Measurements from ENCODE around the gene SLC6A7. TPM values are rescaled to one million over a fixed set of nuclear protein-coding genes. Genes with fewer than 3 reads are reported as not detected.

Gene SLC6A7
- total RNA-seq, 2 donors from 2014 or later: 5.0 to 24.9 TPM

GRCh38 chr5:150210644-150211043 lies 20.8 kb downstream of the SLC6A7 start:
- no peaks in the 10 kb centered on the region for H3K27me3 ChIP-seq
- TF ChIP-seq, protein P1, sequence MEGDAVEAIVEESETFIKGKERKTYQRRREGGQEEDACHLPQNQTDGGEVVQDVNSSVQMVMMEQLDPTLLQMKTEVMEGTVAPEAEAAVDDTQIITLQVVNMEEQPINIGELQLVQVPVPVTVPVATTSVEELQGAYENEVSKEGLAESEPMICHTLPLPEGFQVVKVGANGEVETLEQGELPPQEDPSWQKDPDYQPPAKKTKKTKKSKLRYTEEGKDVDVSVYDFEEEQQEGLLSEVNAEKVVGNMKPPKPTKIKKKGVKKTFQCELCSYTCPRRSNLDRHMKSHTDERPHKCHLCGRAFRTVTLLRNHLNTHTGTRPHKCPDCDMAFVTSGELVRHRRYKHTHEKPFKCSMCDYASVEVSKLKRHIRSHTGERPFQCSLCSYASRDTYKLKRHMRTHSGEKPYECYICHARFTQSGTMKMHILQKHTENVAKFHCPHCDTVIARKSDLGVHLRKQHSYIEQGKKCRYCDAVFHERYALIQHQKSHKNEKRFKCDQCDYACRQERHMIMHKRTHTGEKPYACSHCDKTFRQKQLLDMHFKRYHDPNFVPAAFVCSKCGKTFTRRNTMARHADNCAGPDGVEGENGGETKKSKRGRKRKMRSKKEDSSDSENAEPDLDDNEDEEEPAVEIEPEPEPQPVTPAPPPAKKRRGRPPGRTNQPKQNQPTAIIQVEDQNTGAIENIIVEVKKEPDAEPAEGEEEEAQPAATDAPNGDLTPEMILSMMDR (IDR thresholded peaks at IDR 0.05): no peak
- intact Hi-C loops (cut with DNase I): loop anchor here (10.0 kb wide), 1 partner anchor 224 kb away; no protein-coding TSS in a partner anchor
- no peak overlapping the region for H3K4me3 ChIP-seq
- no peak for DNase-seq
- peak overlapping the region; percentile 64 to 80 for H3K9ac ChIP-seq (ENCODE audit: low read depth in 2 of 2, low read length in 2 of 2)
- H3K9me3 ChIP-seq: no peaks in the 10 kb centered on the region
- peaks cover 14% of the 10 kb centered on the region for H3K4me1 ChIP-seq
- peaks cover 3% of the 10 kb centered on the region for H3K36me3 ChIP-seq
- peak overlapping the region; percentile 81 for H3K27ac ChIP-seq

DNA sequence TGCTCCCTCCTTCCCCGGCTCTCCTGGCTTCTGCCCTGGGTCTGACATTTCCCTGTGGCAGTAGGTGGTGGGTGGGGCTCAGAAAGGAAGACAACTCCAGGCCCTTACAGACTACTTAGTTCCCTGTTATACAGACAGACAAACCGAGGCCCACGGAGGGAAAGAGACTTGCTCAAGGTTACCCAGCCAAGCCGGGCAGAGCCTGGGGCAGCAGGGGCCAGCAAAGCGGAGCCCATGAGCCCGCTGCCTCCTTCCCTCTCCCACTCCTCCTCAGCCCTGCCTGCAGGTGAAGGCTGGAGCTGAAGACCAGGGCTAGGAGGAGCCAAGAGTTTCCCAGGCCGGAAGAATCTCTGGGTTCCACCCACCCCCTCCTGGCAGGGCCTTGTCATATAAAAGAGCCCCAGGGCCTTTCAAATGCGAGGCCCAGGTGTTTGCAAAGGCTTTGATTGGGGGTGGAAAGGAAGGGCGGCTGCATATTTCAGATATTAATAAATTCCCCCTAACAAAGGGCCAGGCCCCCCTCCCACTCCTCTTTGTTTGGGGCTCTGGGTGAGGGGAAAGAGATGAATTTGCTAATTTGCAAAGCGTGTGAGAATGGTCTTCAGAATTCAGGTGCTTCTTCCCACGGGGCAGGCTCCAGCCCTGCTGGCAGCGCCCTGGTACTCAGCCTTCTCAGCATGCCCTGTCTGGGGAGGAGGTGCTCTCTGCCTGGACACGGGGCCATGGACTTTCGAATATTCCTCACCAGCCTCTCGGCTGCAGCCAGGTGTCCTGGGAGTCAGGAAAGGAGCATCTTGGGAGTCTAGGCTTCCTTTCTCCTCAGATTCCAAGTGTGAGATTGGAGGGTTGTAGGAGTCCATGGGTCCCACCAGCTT lies 21.5 kb downstream of the SLC6A7 start:
- Histone ChIP-seq H3K27me3 (no peaks in the 10 kb centered on the region), H3K9ac (ENCODE audit: low read depth in 2 of 2, low read length in 2 of 2) (peak overlapping the region; percentile 64 to 80), H3K9me3 (no peaks in the 10 kb centered on the region), H3K27ac (peak overlapping the region; percentile 81), H3K4me1 (peaks cover 15% of the 10 kb centered on the region), H3K36me3 (peaks cover 3% of the 10 kb centered on the region), H3K4me3 (no peak overlapping the region)
- DNase-seq: peak; percentile 81
- TF ChIP-seq, protein P1 (IDR thresholded peaks at IDR 0.05): no peak
- intact Hi-C loops (cut with DNase I): loop anchor here (10.0 kb wide), 1 partner anchor 223 kb away; no protein-coding TSS in a partner anchor

DNA sequence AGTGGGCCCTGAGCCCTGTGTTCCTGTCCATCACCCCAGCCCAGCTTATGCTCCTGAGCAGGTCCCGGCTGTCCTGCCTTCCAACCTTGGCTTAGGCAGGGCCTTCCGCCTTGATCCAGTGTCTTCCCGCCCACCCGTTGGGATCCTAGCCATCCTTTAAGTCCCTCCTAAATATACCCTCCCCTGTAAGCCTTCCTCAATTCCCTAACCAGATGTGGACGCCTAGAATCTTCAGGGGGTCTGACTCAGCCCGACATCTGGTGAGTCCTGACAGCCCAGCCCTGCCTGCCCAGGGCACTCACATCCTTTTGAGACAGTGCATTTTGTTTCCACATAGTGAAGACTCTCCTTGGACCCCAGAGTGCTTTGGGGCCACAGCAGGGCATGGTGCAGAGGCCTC lies 23.7 kb downstream of the SLC6A7 start:
- Histone ChIP-seq H3K4me3 (no peak overlapping the region), H3K27ac (no peak overlapping the region), H3K27me3 (no peaks in the 10 kb centered on the region), H3K9me3 (no peaks in the 10 kb centered on the region), H3K36me3 (no peaks in the 10 kb centered on the region), H3K9ac (ENCODE audit: low read depth in 2 of 2, low read length in 2 of 2) (peak overlapping the region in 1 of 2 donors; percentile 24), H3K4me1 (peaks cover 15% of the 10 kb centered on the region)
- intact Hi-C loops (cut with DNase I): loop anchor here (10.0 kb wide), 1 partner anchor 221 kb away; no protein-coding TSS in a partner anchor
- TF ChIP-seq, protein P1 (IDR thresholded peaks at IDR 0.05): no peak
- DNase-seq: no peak

DNA sequence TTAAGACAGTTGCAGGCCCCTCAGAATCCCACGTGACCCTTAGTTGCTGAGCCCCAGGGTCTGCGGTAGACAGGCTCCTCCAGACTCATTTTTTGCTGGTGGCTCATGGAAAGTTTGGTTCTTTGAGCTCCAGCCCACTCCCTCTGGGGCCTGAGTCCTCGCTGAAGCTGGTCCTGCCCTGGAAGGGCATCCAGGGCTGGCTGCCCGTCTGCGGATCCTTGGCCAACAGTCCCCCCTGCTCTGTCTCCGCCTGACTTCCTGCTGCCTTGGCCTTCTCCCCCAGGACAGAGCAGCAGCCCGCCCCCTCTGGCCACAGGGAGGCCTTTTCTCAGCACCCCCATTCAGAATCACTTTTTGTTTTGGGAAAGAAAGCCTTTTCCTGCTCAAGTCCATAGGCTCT lies 24.4 kb downstream of the SLC6A7 start:
- H3K4me1 ChIP-seq: peaks cover 9% of the 10 kb centered on the region
- H3K27me3 ChIP-seq: no peaks in the 10 kb centered on the region
- H3K9ac ChIP-seq (ENCODE audit: low read depth in 2 of 2, low read length in 2 of 2): no peak overlapping the region
- intact Hi-C loops (cut with DNase I): loop anchor here (10.0 kb wide), 1 partner anchor 221 kb away; no protein-coding TSS in a partner anchor
- TF ChIP-seq, protein P1 (IDR thresholded peaks at IDR 0.05): no peak
- no peaks in the 10 kb centered on the region for H3K9me3 ChIP-seq
- H3K4me3 ChIP-seq: no peak overlapping the region
- no peak for DNase-seq
- H3K36me3 ChIP-seq: no peaks in the 10 kb centered on the region
- no peak overlapping the region for H3K27ac ChIP-seq

- TF ChIP-seq, protein P1 (IDR thresholded peaks at IDR 0.05): no peak
- no peaks in the 10 kb centered on the region for H3K27me3 ChIP-seq
- peak; percentile 87 for DNase-seq
- no peaks in the 10 kb centered on the region for H3K9me3 ChIP-seq
- intact Hi-C loops (cut with DNase I): loop anchor here (2.0 to 10.0 kb wide), 2 partner anchors 85 to 219 kb away; no protein-coding TSS in a partner anchor
- H3K36me3 ChIP-seq: no peaks in the 10 kb centered on the region
- peak overlapping the region in 1 of 2 donors; percentile 55 for H3K9ac ChIP-seq (ENCODE audit: low read depth in 2 of 2, low read length in 2 of 2)
- H3K4me1 ChIP-seq: peaks cover 6% of the 10 kb centered on the region
- no peak overlapping the region for H3K4me3 ChIP-seq
- H3K27ac ChIP-seq: peak overlapping the region; percentile 75
Observed at GRCh38 chr5:150215979-150216944, 26.4 kb downstream of the SLC6A7 start.

All from colonic mucosa (tissue), 4 donors.